ENCODE results near the gene CHRNA5. TPM values are rescaled to one million over a fixed set of nuclear protein-coding genes. Genes with fewer than 3 reads are reported as not detected.

CHRNA5 gene
- total and polyA plus RNA-seq, 9 of the 15 experiments (the other 6 are each of a cell fraction or from before 2014, with no cell fraction given): 2.8 to 16.1 (median 11.4) TPM

- Histone ChIP-seq H4K20me1 (replicated peaks; ENCODE audit: control insufficient read depth, insufficient read depth, low read length) (no peaks in the 10 kb centered on the region; the same call in 1 of the 2 replicates), H3K9ac (ENCODE audit: insufficient read depth in 1 of 2, low read depth in 2 of 2, low read length in 2 of 2) (no peak overlapping the region), H3K36me3 (ENCODE audit: control insufficient read depth, insufficient read depth, low read length) (no peaks in the 10 kb centered on the region), H3K4me2 (ENCODE audit: insufficient read depth, low read length) (no peak overlapping the region), H3K27me3 (ENCODE audit: control insufficient read depth in 2 of 2, insufficient read depth in 2 of 2, low read length in 2 of 2) (no peaks in the 10 kb centered on the region), H3K9me3 (replicated peaks; ENCODE audit: control insufficient read depth, insufficient read depth, low read depth, low read length) (no peaks in the 10 kb centered on the region), H3K4me3 (no peak overlapping the region), H2AFZ (ENCODE audit: low read depth, low read length) (no peak overlapping the region), H3K9me1 (ENCODE audit: control insufficient read depth, insufficient read depth, low read length) (no peaks in the 10 kb centered on the region), H3K4me1 (replicated peaks in 1 of 2; ENCODE audit: control insufficient read depth in 2 of 2, insufficient read depth in 2 of 2, low read length in 2 of 2) (no peaks in the 10 kb centered on the region), H3K79me2 (ENCODE audit: control insufficient read depth, insufficient read depth, low read length) (no peaks in the 10 kb centered on the region; the same call in 2 of the 3 replicates), H3K27ac (ENCODE audit: extremely low read depth, low read depth, low read length) (no peak overlapping the region)
- no peak for DNase-seq (ENCODE audit: extremely low read depth in 1 of 4, low spot score in 3 of 4)
- BruUV-seq (replicated peaks): no TSS peak
- TF ChIP-seq ZNF695 (CRISPR knock-in tag; IDR thresholded peaks at IDR 0.05) (no peak), ETV6 (IDR thresholded peaks at IDR 0.05; ENCODE audit: borderline replicate concordance in 1 of 2, low read depth in 2 of 2, low read length in 1 of 2) (no peak), ETV6 (CRISPR knock-in tag; IDR thresholded peaks at IDR 0.05; ENCODE audit: borderline replicate concordance) (no peak), ZNF449 (CRISPR knock-in tag; IDR thresholded peaks at IDR 0.05) (no peak), ZNF431 (CRISPR knock-in tag; IDR thresholded peaks at IDR 0.05) (no peak), ILK (tag; IDR thresholded peaks at IDR 0.05; ENCODE audit: borderline replicate concordance, low read depth) (no peak)
- ChIA-PET POLR2A (interaction anchor here (0.6 kb wide), 1 partner anchor 14 kb away, joined by 3 read pairs; no protein-coding TSS in a partner anchor), CTCF (ENCODE audit: low intra/inter-chr PET ratio) (no interaction called here)
- FAIRE-seq: no peak
- intact Hi-C loops (cut with micrococcal nuclease): no loop called here
- no peak for ATAC-seq
- WGBS (ENCODE audit: insufficient coverage, low coverage, missing lambda C conversion rate): 37% methylated on average over 4 of the region's 4 CpGs
- in situ Hi-C loops (cut with MboI): no loop called here
These were observed 8.1 kb downstream of the CHRNA5 start for GRCh38 chr15:78573416-78573815.

Measured in K562 (cell line).